ENCODE measurements around the gene ITGB1BP2. TPM values are rescaled to one million over a fixed set of nuclear protein-coding genes. Genes with fewer than 3 reads are reported as not detected.
A peak's percentile ranks its signal among the peaks of the same experiment; 100 is the strongest.

The ITGB1BP2 gene
- total and polyA plus RNA-seq, 2 of the 13 experiments (the other 11 are each of a cell fraction or from before 2014, with no cell fraction given): 0.90 to 2.2 TPM

DNA sequence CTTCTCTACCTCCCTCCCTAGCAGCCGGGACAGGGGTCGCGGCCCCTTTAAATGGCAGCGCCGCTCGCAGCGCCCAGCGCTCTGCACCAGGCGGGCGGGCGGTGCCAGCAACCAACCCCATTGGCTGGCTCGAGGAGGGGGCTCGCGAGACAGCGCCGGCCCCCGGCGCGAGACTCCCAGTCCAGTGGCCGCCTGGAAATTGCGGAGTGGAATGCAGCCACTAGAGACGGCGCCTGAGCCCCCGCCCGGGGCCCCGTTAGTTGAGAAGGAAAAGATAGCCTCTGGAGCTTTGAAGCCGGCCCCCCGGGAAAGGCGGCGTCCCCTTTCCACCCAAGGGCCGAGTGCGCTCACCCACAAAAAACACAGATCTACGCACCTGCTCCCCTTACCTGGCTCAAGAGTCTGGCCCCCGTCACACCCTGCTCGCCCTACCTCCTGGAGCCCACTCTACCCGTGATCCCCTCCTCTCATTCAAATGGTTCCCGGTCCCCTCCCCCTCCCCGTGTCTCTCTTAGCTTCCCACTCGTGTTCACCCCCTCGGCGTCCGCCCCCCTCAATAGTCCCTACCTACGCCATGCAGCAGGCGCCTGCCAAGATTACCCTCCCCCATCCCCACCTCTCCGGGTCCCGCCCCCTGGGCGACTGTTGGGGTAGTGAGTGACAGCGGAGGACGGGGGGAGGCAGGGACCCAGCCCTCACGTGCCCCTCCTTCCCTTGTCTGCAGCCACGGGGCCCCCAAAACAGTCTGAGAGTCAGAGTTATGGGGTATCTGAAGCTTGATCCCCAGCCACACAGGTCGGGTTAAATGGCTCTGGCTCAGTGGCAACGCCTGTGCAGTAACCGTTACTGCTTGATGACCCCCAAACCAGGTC lies 47.2 kb upstream of the ITGB1BP2 start, which contains the start of gene ZMYM3:
ZMYM3 (minus strand) TSS at position 49 of the 872 bp plus-strand sequence. CDS start 885 bp downstream, outside the sequence.
- POLR2A ChIA-PET: interaction anchor here (0.6 to 2.4 kb wide), 12 partner anchors 9 to 136 kb away, joined by 3 to 18 read pairs (median 4); partner anchors contain the start of genes MED12, NONO and TAF1
- WGBS (ENCODE audit: low lambda C conversion rate): 2% methylated on average over 16 of the region's 54 CpGs
- peak within 1 kb of the TSS; percentile 80 for H3K9ac ChIP-seq (ENCODE audit: insufficient read depth, low read depth, low read length)
- intact Hi-C loops (cut with micrococcal nuclease; ENCODE audit: unreplicated experiment) (loop anchor here (5.0 kb wide), 1 partner anchor 72 kb away; no protein-coding TSS in a partner anchor), in situ Hi-C loops (cut with HindIII; ENCODE audit: extremely low pct_ligation_motif_present, low pct_unique_long_range_greater_than_20kb) (no loop called here)
- DNase-seq (ENCODE audit: low spot score) (peak; percentile 67), FAIRE-seq (peak; percentile 63), ATAC-seq (peak; percentile 94)
- CTCF ChIA-PET (ENCODE audit: low intra/inter-chr PET ratio, low total read pairs): no interaction called here
- peak within 1 kb of the TSS; percentile 85 for H3K4me2 ChIP-seq (ENCODE audit: low read depth, low read length)
- H3K4me3 ChIP-seq (replicated peaks in 1 of 3; ENCODE audit: insufficient read depth in 1 of 3, low read depth in 2 of 3, low read length in 3 of 3): peak within 1 kb of the TSS; percentile 76 to 88 (median 83)
- BruUV-seq (replicated peaks): no TSS peak
- H4K20me1 ChIP-seq (ENCODE audit: insufficient read depth, low read length): no peaks in the 10 kb centered on the region
- H3K79me2 ChIP-seq (ENCODE audit: insufficient read depth, low read length): peaks cover 18% of the 10 kb centered on the region
- no peaks in the 10 kb centered on the region for H3K9me3 ChIP-seq (ENCODE audit: low read length)
- H3K4me1 ChIP-seq (ENCODE audit: insufficient read depth, low read length): peaks cover 35% of the 10 kb centered on the region
- H2AFZ ChIP-seq (ENCODE audit: low read length): no peak within 1 kb of the TSS
- peak within 1 kb of the TSS; percentile 78 for H3K27ac ChIP-seq (ENCODE audit: extremely low read length, insufficient read depth, low read length)
- H3K36me3 ChIP-seq (replicated peaks in 1 of 2; ENCODE audit: control insufficient read depth in 1 of 2, insufficient read depth in 2 of 2, low read length in 2 of 2): peaks cover 4 to 7% of the 10 kb centered on the region in 2 experiments; a peak in 2 of 5 replicates
- H3K27me3 ChIP-seq (ENCODE audit: control insufficient read depth in 1 of 2, insufficient read depth in 2 of 2, low read length in 2 of 2): no peaks in the 10 kb centered on the region; a peak in 1 of 5 replicates
- peak; percentile 61 for TF ChIP-seq HOXA3 (CRISPR knock-in tag; IDR thresholded peaks at IDR 0.05)
- TF ChIP-seq SIN3A (IDR thresholded peaks at IDR 0.05; ENCODE audit: borderline replicate concordance, low read depth, low read length): peak; percentile 10; the same call in 1 of the 2 replicates
- TF ChIP-seq FOXK1 (CRISPR knock-in tag; IDR thresholded peaks at IDR 0.05; ENCODE audit: borderline replicate concordance, low read depth): no peak
- TF ChIP-seq NCOR1 (IDR thresholded peaks at IDR 0.05; ENCODE audit: borderline replicate concordance, low read length): no peak
- TF ChIP-seq DRAP1 (CRISPR knock-in tag; IDR thresholded peaks at IDR 0.05): peak; percentile 61; the same call in 1 of the 2 replicates
- no peak for TF ChIP-seq ZFP62 (CRISPR knock-in tag; IDR thresholded peaks at IDR 0.05)
- TF ChIP-seq SP4 (CRISPR knock-in tag; IDR thresholded peaks at IDR 0.05): no peak
- no peak for TF ChIP-seq ZNF512B (CRISPR knock-in tag; IDR thresholded peaks at IDR 0.05; ENCODE audit: borderline replicate concordance)
- TF ChIP-seq, protein P1, sequence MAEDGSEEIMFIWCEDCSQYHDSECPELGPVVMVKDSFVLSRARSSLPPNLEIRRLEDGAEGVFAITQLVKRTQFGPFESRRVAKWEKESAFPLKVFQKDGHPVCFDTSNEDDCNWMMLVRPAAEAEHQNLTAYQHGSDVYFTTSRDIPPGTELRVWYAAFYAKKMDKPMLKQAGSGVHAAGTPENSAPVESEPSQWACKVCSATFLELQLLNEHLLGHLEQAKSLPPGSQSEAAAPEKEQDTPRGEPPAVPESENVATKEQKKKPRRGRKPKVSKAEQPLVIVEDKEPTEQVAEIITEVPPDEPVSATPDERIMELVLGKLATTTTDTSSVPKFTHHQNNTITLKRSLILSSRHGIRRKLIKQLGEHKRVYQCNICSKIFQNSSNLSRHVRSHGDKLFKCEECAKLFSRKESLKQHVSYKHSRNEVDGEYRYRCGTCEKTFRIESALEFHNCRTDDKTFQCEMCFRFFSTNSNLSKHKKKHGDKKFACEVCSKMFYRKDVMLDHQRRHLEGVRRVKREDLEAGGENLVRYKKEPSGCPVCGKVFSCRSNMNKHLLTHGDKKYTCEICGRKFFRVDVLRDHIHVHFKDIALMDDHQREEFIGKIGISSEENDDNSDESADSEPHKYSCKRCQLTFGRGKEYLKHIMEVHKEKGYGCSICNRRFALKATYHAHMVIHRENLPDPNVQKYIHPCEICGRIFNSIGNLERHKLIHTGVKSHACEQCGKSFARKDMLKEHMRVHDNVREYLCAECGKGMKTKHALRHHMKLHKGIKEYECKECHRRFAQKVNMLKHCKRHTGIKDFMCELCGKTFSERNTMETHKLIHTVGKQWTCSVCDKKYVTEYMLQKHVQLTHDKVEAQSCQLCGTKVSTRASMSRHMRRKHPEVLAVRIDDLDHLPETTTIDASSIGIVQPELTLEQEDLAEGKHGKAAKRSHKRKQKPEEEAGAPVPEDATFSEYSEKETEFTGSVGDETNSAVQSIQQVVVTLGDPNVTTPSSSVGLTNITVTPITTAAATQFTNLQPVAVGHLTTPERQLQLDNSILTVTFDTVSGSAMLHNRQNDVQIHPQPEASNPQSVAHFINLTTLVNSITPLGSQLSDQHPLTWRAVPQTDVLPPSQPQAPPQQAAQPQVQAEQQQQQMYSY (CRISPR knock-in tag; IDR thresholded peaks at IDR 0.05): peak; percentile 99
- no peak for TF ChIP-seq TCF12 (IDR thresholded peaks at IDR 0.05)
- no peak for TF ChIP-seq TCF12 (CRISPR knock-in tag; IDR thresholded peaks at IDR 0.05)
- no peak for TF ChIP-seq AGO1 (IDR thresholded peaks at IDR 0.05; ENCODE audit: low read depth, low read length, poor library complexity, severe bottlenecking)
- 0 out of 3 replicates have a peak, but pooled peaks have one; percentile 16 for TF ChIP-seq MXI1 (IDR thresholded peaks at IDR 0.05; ENCODE audit: borderline replicate concordance, low read depth, low read length)
- TF ChIP-seq PCBP1 (IDR thresholded peaks at IDR 0.05; ENCODE audit: borderline replicate concordance, low read depth, low read length): 0 out of 2 replicates have a peak, but pooled peaks have one; percentile 42
- peak; percentile 29; the same call in 1 of the 2 replicates for TF ChIP-seq ZFY (CRISPR knock-in tag; IDR thresholded peaks at IDR 0.05)
- TF ChIP-seq PLRG1 (conservative IDR thresholded peaks at IDR 0.05): no peak
- TF ChIP-seq MXD4 (CRISPR knock-in tag; IDR thresholded peaks at IDR 0.05): no peak
